HepG2 (cell line): ENCODE results near the gene EVA1A. TPM values are rescaled to one million over a fixed set of nuclear protein-coding genes. Genes with fewer than 3 reads are reported as not detected.
A peak's percentile ranks its signal among the peaks of the same experiment; 100 is the strongest.

Experiments
- AGO2 ChIP-seq: fragments of 200-400 bp; formaldehyde crosslinking; optimal IDR thresholded peaks from 2 replicates; pipeline ENCODE3; 2017; ENCODE audit warnings: mild to moderate bottlenecking, low read depth, low read length, moderate library complexity
- DPF2 ChIP-seq: sonication (generic); formaldehyde crosslinking; IDR thresholded peaks from 2 replicates; pipeline ENCODE4 v1.4.0; 2020; ENCODE audit warnings: mild to moderate bottlenecking, low read depth, missing genetic modification reagents, borderline replicate concordance
- KDM3A ChIP-seq: IDR thresholded peaks from 2 replicates; pipeline ENCODE4 v1.6.1; 2018; ENCODE audit warnings: low read depth, missing compliant biosample characterization
- KLF13 ChIP-seq: sonication (generic); formaldehyde crosslinking; IDR thresholded peaks from 2 replicates; pipeline ENCODE4 v1.4.0; 2020; ENCODE audit warnings: mild to moderate bottlenecking, missing genetic modification reagents
- MAX ChIP-seq: IDR thresholded peaks from 2 replicates; pipeline ENCODE4 v1.6.1; 2012; ENCODE audit warnings: inconsistent platforms
- MYC ChIP-seq: sonication (generic); formaldehyde crosslinking; IDR thresholded peaks from 2 replicates; pipeline ENCODE4 v1.9.0; 2021; ENCODE audit warnings: missing genetic modification reagents, borderline replicate concordance
- NAIF1 ChIP-seq: sonication (generic); formaldehyde crosslinking; IDR thresholded peaks from 2 replicates; pipeline ENCODE4 v1.5.0; 2020; ENCODE audit warnings: mild to moderate bottlenecking, missing genetic modification reagents, borderline replicate concordance
- NFE2 ChIP-seq: sonication (generic); formaldehyde crosslinking; IDR thresholded peaks from 2 replicates; pipeline ENCODE4 v1.4.0; 2020; ENCODE audit warnings: missing genetic modification reagents
- RARG ChIP-seq: sonication (generic); formaldehyde crosslinking; IDR thresholded peaks from 2 replicates; pipeline ENCODE4 v1.4.0; 2020; ENCODE audit warnings: low read depth, mild to moderate bottlenecking, missing genetic modification reagents
- TEAD2 ChIP-seq: sonication (generic); formaldehyde crosslinking; IDR thresholded peaks from 2 replicates; pipeline ENCODE4 v1.9.0; 2021; ENCODE audit warnings: missing genetic modification reagents
- ZBTB33 ChIP-seq: sonication (generic); formaldehyde crosslinking; IDR thresholded peaks from 2 replicates; pipeline ENCODE4 v1.4.0; 2020; ENCODE audit warnings: missing genetic modification reagents
- ZFP91 ChIP-seq: sonication (generic); formaldehyde crosslinking; IDR thresholded peaks from 2 replicates; pipeline ENCODE4 v1.9.0; 2022; ENCODE audit warnings: missing genetic modification reagents, mild to moderate bottlenecking, borderline replicate concordance
- ZNF318 ChIP-seq: sonication (generic); formaldehyde crosslinking; IDR thresholded peaks from 2 replicates; pipeline ENCODE4 v1.4.0; 2020; ENCODE audit warnings: mild to moderate bottlenecking, missing genetic modification reagents
- ZNF552 ChIP-seq: sonication (generic); formaldehyde crosslinking; IDR thresholded peaks from 2 replicates; pipeline ENCODE4 v1.9.0; 2022; ENCODE audit warnings: missing genetic modification reagents, mild to moderate bottlenecking, borderline replicate concordance
- ZNF703 ChIP-seq: sonication (generic); formaldehyde crosslinking; IDR thresholded peaks from 2 replicates; pipeline ENCODE4 v1.5.1; 2020; ENCODE audit warnings: missing genetic modification reagents, mild to moderate bottlenecking, moderate library complexity, borderline replicate concordance
- polyA plus RNA-seq, 8 experiments: library from polyadenylated mRNA; depleted of rRNA in 3 of 8; stranded (reverse) in 7 of 8; unstranded in 1 of 8; fragments of >200 nt; fragmentation: Illumina TruSeq in 4 of 8; extraction: Trizol in 4 of 8; gene quantifications; 2 replicates each; pipeline versions ENCODE4 v1.2.1 to v1.2.3, GENCODE V29; 2011 to 2016; ENCODE audit warnings: low read depth in 4 of 8, missing spikeins in 1 of 8, mixed read lengths in 1 of 8; ENCODE audit not compliant: insufficient read depth in 1 of 8
- total RNA-seq, 5 experiments: library from RNA; depleted of rRNA; stranded (reverse); fragments of >200 nt; fragmentation: Illumina TruSeq; extraction: Trizol; gene quantifications; 2 replicates each; pipeline ENCODE4 v1.2.3, GENCODE V29; 2016; ENCODE audit warnings: low read depth in 1 of 5

EVA1A gene
- total and polyA plus RNA-seq, 2 of the 13 experiments (the other 11 are each of a cell fraction or from before 2014, with no cell fraction given) = 57.5 to 57.8 TPM

GRCh38 chr2:75570948-75571729 is 10.4 kb upstream of the EVA1A start (continued):
- TF ChIP-seq KDM3A (CRISPR knock-in tag) (peak; percentile 10; the same call in 1 of the 2 replicates), AGO2 (no peak), NFE2 (CRISPR knock-in tag) (no peak), MYC (peak; percentile 69), DPF2 (CRISPR knock-in tag) (peak; percentile 76; the same call in 1 of the 2 replicates), ZNF552 (CRISPR knock-in tag) (no peak), ZBTB33 (CRISPR knock-in tag) (peak; percentile 41; the same call in 1 of the 2 replicates), NAIF1 (peak; percentile 83; the same call in 1 of the 2 replicates), MAX (peak; percentile 85), TEAD2 (no peak), KLF13 (no peak), ZNF703 (CRISPR knock-in tag) (peak; percentile 45; the same call in 1 of the 2 replicates), ZNF318 (CRISPR knock-in tag) (no peak), RARG (CRISPR knock-in tag) (no peak), ZFP91 (CRISPR knock-in tag) (peak; percentile 47; the same call in 1 of the 2 replicates)
